ENCODE measurements around the gene PLXNC1. TPM values are rescaled to one million over a fixed set of nuclear protein-coding genes. Genes with fewer than 3 reads are reported as not detected.

The PLXNC1 gene
- total and polyA plus RNA-seq, 2 experiments from 2014 or later = 2.9 to 4.1 TPM

DNA sequence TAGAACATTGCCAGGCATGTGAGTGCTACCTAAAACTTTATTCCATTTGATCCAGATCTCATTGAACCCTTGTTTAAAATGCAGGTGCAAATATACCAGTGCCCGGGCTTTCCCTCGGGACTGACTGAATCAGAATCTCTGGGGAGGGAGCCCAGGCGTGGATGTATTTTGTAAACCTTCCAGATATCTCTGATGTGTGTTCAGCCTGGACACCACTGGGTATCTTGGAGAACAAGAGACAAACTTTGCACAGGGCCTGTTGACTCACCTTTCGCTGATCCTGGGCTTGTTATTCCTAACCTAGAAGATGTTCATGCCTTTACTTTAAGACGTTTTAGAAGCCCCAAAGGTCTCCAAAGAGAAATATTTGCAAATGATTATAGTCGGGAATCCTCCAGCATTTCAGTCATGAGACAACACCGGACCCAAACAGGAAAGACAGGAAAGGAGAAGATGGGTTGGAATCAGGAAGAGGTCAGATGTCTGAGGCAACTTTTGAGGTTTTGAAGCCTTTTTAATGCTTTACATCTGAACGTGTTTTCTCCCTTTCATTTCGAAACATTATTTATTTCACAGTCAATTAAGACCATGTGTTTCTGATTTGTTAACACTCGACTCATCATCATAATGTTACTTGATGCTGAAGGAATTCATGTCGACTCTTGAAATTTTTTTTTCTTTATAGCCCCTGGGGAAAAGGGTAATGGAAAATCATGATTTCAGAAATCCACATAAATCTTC, 118.6 kb downstream of the PLXNC1 start:
- Histone ChIP-seq H3K27ac (no peak overlapping the region), H3K9me3 (ENCODE audit: low read depth) (no peaks in the 10 kb centered on the region)
- TF ChIP-seq CTCF (IDR thresholded peaks at IDR 0.05; ENCODE audit: low read depth, low read length) = no peak

DNA sequence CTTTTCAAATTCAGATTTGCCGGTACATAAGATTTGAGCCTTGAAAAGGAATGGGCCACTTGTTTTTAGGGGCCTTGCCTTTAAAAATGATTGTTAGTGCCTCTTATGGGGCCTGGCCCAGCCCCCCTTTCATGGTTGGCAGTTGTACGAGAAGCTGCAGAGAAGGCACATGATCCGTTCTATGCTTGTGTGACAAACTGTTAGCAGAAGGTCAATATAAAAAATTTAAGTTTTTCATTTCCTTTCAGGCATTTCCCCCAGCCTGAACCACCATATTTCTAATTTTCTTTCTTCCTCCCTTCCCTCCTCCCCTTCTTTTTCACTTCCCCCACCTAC, 119.1 kb downstream of the PLXNC1 start:
- H3K4me3 ChIP-seq = no peak overlapping the region
- no peaks in the 10 kb centered on the region for H3K9me3 ChIP-seq (ENCODE audit: low read depth)
- H3K36me3 ChIP-seq = no peaks in the 10 kb centered on the region
- no peaks in the 10 kb centered on the region for H3K4me1 ChIP-seq (ENCODE audit: low read depth)
- TF ChIP-seq CTCF (IDR thresholded peaks at IDR 0.05; ENCODE audit: low read depth, low read length) = no peak
- H3K27me3 ChIP-seq = no peaks in the 10 kb centered on the region
- H3K27ac ChIP-seq = no peak overlapping the region
- no peak for DNase-seq (ENCODE audit: low read depth in 1 of 2, low spot score in 1 of 2)

More for the DNA sequence above, 118.6 kb downstream of the PLXNC1 start:
- Histone ChIP-seq H3K4me1 (ENCODE audit: low read depth) (no peaks in the 10 kb centered on the region), H3K36me3 (no peaks in the 10 kb centered on the region), H3K27me3 (no peaks in the 10 kb centered on the region), H3K4me3 (no peak overlapping the region)
- DNase-seq (ENCODE audit: low read depth in 1 of 2, low spot score in 1 of 2) = peak in 1 of 2 donors; percentile 40

DNA sequence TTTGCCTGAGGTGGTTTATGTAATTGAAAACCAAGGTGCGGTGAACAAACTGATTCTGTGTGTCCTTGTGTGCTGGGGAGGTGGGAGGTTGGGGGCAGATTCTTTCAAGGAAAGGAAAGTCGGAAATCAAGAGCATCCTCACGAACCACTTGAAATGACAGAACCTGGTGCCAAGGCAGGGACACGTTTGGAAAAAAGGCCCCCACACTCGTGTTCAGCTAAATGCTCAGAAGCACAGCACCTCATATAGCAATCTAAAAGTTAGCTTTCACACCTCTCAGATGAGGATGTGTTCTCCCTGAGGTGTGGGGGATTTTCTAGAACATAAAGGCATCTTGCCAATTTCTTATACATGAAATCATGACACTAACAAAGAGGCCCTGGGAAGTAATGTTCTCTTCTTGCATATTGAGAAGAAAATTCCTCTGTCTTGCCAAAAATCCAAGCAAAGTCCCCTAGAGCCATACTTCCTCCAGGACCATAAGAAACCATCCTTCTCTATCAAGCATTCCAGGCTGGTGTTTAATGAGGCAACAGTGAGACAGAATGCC, 119.6 kb downstream of the PLXNC1 start:
- no peaks in the 10 kb centered on the region for H3K27me3 ChIP-seq
- TF ChIP-seq CTCF (IDR thresholded peaks at IDR 0.05; ENCODE audit: low read depth, low read length) = no peak
- no peak for DNase-seq (ENCODE audit: low read depth in 1 of 2, low spot score in 1 of 2)
- H3K27ac ChIP-seq = no peak overlapping the region
- H3K9me3 ChIP-seq (ENCODE audit: low read depth) = no peaks in the 10 kb centered on the region
- no peaks in the 10 kb centered on the region for H3K4me1 ChIP-seq (ENCODE audit: low read depth)
- no peak overlapping the region for H3K4me3 ChIP-seq
- H3K36me3 ChIP-seq = no peaks in the 10 kb centered on the region

- TF ChIP-seq CTCF (IDR thresholded peaks at IDR 0.05; ENCODE audit: low read depth, low read length) = no peak
- H3K27ac ChIP-seq = no peak overlapping the region
- H3K4me1 ChIP-seq (ENCODE audit: low read depth) = no peaks in the 10 kb centered on the region
- DNase-seq (ENCODE audit: low read depth in 1 of 2, low spot score in 1 of 2) = no peak
- H3K36me3 ChIP-seq = no peaks in the 10 kb centered on the region
- no peaks in the 10 kb centered on the region for H3K9me3 ChIP-seq (ENCODE audit: low read depth)
- no peaks in the 10 kb centered on the region for H3K27me3 ChIP-seq
- no peak overlapping the region for H3K4me3 ChIP-seq
Observed at GRCh38 chr12:94269316-94269999, 121.1 kb downstream of the PLXNC1 start.

DNA sequence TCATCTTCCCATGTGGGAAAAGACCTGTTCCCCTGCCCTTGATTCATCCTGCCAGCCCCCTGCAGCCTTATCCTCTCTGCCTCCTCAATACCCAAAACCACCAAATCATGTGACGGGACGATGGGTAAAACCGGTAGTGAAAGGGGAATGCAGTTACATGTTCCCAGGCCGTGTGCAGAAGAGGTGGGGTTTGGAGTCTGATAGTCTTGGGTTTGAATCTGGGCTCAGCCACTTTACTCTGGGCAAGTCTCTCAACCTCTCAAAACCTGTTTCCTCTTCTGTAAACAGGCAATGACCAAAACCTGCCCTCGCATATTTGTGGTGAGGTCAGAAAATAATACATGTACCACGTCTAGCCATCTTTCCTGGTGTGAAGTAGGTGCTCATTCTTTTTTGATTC, 123.0 kb downstream of the PLXNC1 start:
- TF ChIP-seq CTCF (IDR thresholded peaks at IDR 0.05; ENCODE audit: low read depth, low read length) = no peak
- DNase-seq (ENCODE audit: low read depth in 1 of 2, low spot score in 1 of 2) = no peak
- no peak overlapping the region for H3K4me3 ChIP-seq
- H3K27ac ChIP-seq = no peak overlapping the region
- H3K4me1 ChIP-seq (ENCODE audit: low read depth) = no peaks in the 10 kb centered on the region
- H3K9me3 ChIP-seq (ENCODE audit: low read depth) = no peaks in the 10 kb centered on the region
- no peaks in the 10 kb centered on the region for H3K36me3 ChIP-seq
- no peaks in the 10 kb centered on the region for H3K27me3 ChIP-seq

All from cardiac muscle cell (in vitro differentiated cells and primary cell).